ENCODE results near the gene ERBB4.

The ERBB4 gene

GRCh38 chr2:212392544-212392943 is 146.1 kb downstream of the ERBB4 start:
- no peak for TF ChIP-seq CTCF (IDR thresholded peaks at IDR 0.05; ENCODE audit: borderline replicate concordance, insufficient read depth, low read depth, low read length)
- no peak overlapping the region for H3K4me3 ChIP-seq (ENCODE audit: low read depth, low read length)

GRCh38 chr2:212392043-212392442 is 146.6 kb downstream of the ERBB4 start:
- no peak overlapping the region for H3K4me3 ChIP-seq (ENCODE audit: low read depth, low read length)
- TF ChIP-seq CTCF (IDR thresholded peaks at IDR 0.05; ENCODE audit: borderline replicate concordance, insufficient read depth, low read depth, low read length) = no peak

- no peak for TF ChIP-seq CTCF (IDR thresholded peaks at IDR 0.05; ENCODE audit: borderline replicate concordance, insufficient read depth, low read depth, low read length)
- H3K4me3 ChIP-seq (ENCODE audit: low read depth, low read length) = no peak overlapping the region
Measured at GRCh38 chr2:212387146-212387545, 151.5 kb downstream of the ERBB4 start.

GRCh38 chr2:212385241-212385640 is 153.4 kb downstream of the ERBB4 start:
- no peak overlapping the region for H3K4me3 ChIP-seq (ENCODE audit: low read depth, low read length)
- no peak for TF ChIP-seq CTCF (IDR thresholded peaks at IDR 0.05; ENCODE audit: borderline replicate concordance, insufficient read depth, low read depth, low read length)

- TF ChIP-seq CTCF (IDR thresholded peaks at IDR 0.05; ENCODE audit: borderline replicate concordance, insufficient read depth, low read depth, low read length) = no peak
- H3K4me3 ChIP-seq (ENCODE audit: low read depth, low read length) = no peak overlapping the region
Measured at GRCh38 chr2:212384027-212384426, 154.6 kb downstream of the ERBB4 start.

GRCh38 chr2:212381428-212382102 is 157.0 kb downstream of the ERBB4 start:
- TF ChIP-seq CTCF (IDR thresholded peaks at IDR 0.05; ENCODE audit: borderline replicate concordance, insufficient read depth, low read depth, low read length) = no peak
- no peak overlapping the region for H3K4me3 ChIP-seq (ENCODE audit: low read depth, low read length)

- TF ChIP-seq CTCF (IDR thresholded peaks at IDR 0.05; ENCODE audit: borderline replicate concordance, insufficient read depth, low read depth, low read length) = no peak
- H3K4me3 ChIP-seq (ENCODE audit: low read depth, low read length) = no peak overlapping the region
Measured at GRCh38 chr2:212379103-212379502, 159.5 kb downstream of the ERBB4 start.
